ENCODE results near the gene GCFC2.
"Not testable (repeated sequence)": the region's sequence is repeated elsewhere in the genome, so short reads cannot be mapped to it uniquely, and the experiment has no call there.

GCFC2 gene

DNA sequence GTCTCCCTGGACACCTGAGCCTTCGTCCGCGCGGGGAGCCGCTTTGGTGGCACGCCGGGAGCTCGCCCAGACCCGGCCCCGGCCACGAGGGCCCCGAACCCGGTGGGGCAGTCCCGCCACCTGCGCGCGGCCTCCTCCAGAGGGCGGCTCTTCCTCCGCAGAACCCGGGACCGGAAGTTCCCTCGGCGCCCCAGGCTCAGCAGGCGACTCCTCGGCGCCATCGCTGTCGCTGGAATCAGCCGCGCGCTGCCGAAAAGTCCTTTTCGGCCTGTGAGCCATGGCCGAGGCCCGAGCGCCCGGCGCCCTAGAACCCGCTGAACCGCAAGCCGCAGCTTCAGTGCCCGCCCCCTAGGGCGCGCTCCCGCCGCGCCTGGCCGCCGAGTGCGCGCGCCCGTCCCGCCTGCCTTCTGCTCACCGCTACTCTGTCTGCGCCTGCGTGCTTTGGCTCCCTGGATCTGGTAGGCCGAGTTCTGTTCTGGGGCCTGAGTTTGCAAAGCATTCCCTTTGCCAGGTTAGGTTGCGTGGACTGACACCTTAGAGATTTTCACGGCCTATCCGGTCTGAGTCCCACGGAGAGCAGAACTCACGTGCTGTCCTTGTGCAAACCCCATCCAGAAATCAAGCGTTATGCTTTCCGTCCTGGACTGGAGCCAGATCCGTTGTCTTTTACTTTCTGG is at the start of gene GCFC2:
Gene GCFC2 (minus strand): TSS at position 339 of the 677 bp plus-strand sequence. CDS start 60 bp downstream, at position 279.
- DNase-seq = peak; percentile 84
- in situ Hi-C loops (cut with HindIII; ENCODE audit: low pct_ligation_motif_present, low pct_unique_long_range_greater_than_20kb, low sequenced_read_pairs) = no loop called here

- no peak for DNase-seq
- in situ Hi-C loops (cut with HindIII; ENCODE audit: low pct_ligation_motif_present, low pct_unique_long_range_greater_than_20kb, low sequenced_read_pairs) = no loop called here
These were observed 42.1 kb upstream of the GCFC2 start for GRCh38 chr2:75752828-75753227.

DNA sequence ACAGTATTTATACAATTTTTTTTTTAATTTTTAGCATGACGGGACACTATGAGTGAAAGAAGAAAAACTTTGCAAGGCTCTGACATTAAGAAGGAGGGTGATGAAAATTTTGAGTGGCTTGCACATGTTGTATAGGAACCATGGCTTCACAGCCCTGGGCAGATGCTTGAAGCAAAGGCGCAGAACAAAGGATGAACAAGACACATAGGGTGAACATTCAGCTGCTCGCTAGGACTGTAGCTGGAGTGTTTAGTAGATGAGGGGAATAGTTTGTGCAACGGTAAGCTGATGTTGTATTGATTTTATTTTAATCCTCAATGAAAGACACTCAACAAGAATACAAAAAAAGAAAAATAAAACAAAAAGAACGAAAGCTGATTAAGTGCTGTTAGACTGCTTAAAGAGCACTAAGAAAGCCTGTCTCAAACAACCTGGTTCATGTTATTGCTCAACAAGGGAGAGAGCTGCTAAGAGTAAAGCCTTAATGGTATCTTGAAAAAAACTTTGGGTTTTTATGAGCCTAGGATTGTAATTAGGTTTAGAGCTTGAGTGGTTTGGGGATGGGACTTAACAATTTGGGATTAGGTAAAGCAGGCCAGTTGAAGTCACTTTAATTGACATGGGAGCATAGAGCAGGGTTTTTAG is 41.2 kb upstream of the GCFC2 start:
- in situ Hi-C loops (cut with HindIII; ENCODE audit: low pct_ligation_motif_present, low pct_unique_long_range_greater_than_20kb, low sequenced_read_pairs) = no loop called here
- DNase-seq = no peak

DNA sequence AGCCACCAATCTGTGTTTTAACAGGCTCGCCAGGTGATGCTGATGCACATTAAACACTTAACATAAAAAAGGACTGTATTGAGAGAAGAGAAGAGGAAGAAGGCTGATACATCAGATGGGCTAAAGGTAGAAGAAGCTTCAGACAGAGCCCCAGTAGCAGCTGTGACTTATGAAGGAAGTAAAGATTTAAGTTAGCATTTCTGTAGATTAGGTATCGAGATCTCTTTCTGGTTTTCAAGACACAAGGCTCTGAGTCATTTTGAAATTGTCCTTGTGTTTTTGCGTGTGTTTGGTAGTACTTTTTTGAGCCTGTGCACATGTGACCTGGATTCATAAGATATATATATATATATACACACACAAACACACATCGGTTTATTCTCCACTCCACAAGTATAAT is 40.6 kb upstream of the GCFC2 start:
- DNase-seq = no peak
- in situ Hi-C loops (cut with HindIII; ENCODE audit: low pct_ligation_motif_present, low pct_unique_long_range_greater_than_20kb, low sequenced_read_pairs) = no loop called here

- in situ Hi-C loops (cut with HindIII; ENCODE audit: low pct_ligation_motif_present, low pct_unique_long_range_greater_than_20kb, low sequenced_read_pairs) = no loop called here
- DNase-seq = no peak
These were observed 27.2 kb upstream of the GCFC2 start for GRCh38 chr2:75737961-75738360.

- in situ Hi-C loops (cut with HindIII; ENCODE audit: low pct_ligation_motif_present, low pct_unique_long_range_greater_than_20kb, low sequenced_read_pairs) = no loop called here
- DNase-seq = no peak
These were observed 25.6 kb upstream of the GCFC2 start for GRCh38 chr2:75736276-75736675.

DNA sequence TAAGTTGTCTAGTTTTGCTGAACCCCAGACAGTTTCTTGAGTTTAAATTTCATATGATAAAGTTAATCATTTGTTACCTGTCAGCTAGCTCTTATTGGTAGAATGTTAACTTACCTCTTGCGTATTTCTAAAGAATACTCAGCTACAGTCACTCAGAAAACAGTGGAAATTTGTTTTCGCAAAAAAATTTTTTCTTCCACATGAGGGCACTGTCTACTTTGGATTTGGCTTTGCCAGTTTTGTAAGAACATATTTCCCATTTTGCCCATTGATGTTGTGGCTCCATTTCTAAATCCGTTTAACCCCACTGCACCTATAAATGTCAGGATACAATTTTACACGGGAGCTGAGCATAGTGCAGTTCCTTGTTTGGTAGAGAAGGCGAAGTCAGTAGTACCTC is 19.1 kb upstream of the GCFC2 start:
- DNase-seq = peak; percentile 49
- in situ Hi-C loops (cut with HindIII; ENCODE audit: low pct_ligation_motif_present, low pct_unique_long_range_greater_than_20kb, low sequenced_read_pairs) = no loop called here

DNA sequence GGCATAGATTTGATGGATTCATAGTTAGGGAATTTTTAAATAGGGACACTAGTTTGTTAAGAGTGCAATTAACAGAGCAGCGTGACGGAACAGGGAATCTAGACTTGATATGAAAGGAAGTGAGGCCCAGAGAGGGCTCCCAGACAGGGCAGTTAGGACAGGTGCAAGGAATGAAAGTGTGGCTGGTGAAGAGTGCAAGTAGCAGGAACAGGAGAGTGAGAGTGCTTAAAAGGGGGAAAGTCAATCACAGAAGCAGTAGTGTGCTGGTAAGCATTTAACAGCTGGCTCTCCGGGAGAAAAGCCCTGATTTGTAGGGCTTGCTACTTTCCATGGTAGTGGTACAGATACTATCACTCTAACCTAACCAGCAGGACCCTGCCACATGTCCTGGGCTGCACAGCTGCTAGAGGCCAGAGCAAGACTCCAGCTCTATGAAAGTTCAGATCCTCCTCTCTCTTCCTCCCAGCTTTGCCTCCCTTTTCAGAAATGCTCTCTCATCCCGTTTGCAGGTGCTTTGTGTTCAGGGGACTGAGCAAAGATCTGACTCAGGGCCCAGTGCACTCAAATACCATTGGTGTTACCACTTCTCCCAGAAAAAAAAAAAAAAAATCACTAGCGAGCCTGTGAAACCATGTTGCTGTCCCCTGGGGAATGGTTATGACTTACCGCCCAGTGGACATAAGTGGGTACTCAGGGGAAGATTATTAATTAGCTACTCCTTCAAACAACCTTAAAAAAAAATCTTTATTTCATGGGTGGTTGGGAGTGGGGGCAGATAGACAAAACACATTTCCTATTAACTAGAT is 18.1 kb upstream of the GCFC2 start:
- in situ Hi-C loops (cut with HindIII; ENCODE audit: low pct_ligation_motif_present, low pct_unique_long_range_greater_than_20kb, low sequenced_read_pairs) = no loop called here
- DNase-seq = peak; percentile 19

DNA sequence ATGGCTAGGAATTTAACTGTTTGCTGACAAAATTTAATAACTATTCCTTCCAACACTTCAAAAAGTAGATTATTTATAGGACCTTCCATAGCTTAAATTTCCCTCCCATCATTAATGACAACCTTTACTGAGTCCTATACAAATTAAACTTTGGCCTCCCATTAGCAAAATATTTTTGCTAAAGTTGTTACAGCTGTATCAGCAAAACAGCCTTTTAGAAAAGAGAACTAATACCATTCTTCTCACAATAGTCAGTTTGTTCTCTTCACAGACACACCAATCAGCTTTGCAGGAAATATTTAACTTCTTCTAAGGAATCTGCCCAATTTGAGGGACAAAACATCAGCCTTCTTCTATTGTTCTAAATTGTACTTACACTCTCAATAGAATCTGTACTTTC is 12.0 kb upstream of the GCFC2 start:
- DNase-seq = no peak
- in situ Hi-C loops (cut with HindIII; ENCODE audit: low pct_ligation_motif_present, low pct_unique_long_range_greater_than_20kb, low sequenced_read_pairs) = no loop called here

DNA sequence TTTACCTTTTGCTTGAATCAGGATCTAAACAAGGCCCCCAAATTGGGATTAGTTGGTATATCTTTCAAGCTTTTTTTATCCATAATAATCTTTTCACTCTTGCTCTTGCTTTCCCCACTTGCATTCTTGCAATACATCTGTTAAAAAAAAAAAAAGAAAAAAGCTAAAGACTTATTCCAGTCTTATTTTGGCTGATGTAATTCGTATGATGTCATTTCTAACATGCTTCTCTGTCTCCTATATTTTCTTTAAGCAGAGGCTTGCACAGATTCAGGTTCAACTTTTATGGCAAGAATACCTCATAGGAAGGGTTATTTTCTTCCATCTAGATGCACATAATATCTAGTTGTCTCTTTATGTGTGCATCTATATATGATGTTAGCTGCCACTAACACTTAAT is 9.8 kb upstream of the GCFC2 start:
- no peak for DNase-seq
- in situ Hi-C loops (cut with HindIII; ENCODE audit: low pct_ligation_motif_present, low pct_unique_long_range_greater_than_20kb, low sequenced_read_pairs) = no loop called here

DNA sequence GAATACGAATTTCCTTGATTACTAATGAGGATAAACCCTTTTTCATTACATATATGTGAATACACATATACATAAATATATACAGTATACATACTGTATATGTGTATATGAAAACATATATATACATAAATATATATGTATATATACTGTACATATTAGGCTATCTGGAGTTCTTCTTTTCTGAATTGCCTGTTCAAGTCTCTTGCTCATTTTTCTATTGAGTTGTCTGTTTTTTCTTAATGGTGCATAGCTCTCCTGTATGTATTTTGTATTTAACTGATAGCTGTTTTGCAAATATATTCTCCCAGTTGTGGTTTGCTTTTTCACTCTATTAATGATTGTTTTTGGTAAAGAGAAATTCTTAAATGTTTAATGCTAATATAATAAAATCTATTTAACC is 8.9 kb upstream of the GCFC2 start:
- in situ Hi-C loops (cut with HindIII; ENCODE audit: low pct_ligation_motif_present, low pct_unique_long_range_greater_than_20kb, low sequenced_read_pairs) = no loop called here
- no peak for DNase-seq

DNA sequence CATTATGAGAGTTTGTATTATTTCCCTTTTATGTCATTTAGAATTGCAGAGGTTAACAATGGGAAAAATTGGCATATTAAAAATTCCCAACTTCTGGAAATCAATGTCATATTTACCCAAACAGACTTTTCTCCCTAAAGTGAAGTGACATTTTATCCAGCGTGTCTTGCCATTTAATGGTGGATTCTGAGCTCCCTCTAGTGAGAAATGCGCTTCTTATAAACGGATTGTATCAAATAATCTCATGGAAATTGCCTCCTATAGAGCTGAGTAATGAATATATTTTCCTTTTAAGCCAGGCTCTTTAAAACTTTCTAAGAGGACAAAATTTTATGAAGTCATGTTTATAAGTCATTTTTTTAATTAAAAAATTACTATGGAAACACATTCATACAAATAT is 5.7 kb upstream of the GCFC2 start:
- in situ Hi-C loops (cut with HindIII; ENCODE audit: low pct_ligation_motif_present, low pct_unique_long_range_greater_than_20kb, low sequenced_read_pairs) = no loop called here
- peak; percentile 27 for DNase-seq

DNA sequence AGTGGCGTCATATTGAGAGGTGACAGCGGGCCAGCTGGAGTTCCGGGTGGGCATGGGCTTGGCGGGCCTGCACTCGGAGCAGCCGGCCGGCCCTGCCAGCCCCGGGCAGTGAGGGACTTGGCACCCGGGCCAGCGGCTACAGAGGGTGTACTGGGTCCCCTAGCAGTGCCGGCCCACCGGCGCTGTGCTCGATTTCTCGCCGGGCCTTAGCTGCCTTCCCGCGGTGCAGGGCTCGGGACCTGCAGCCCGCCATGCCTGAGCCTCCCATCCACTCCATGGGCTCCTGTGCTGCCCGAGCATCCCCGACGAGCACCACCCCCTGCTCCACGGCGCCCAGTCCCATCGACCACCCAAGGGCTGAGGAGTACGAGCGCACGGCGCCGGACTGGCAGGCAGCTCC is 875 bp upstream of the GCFC2 start:
- in situ Hi-C loops (cut with HindIII; ENCODE audit: low pct_ligation_motif_present, low pct_unique_long_range_greater_than_20kb, low sequenced_read_pairs); DNase-seq: not testable (repeated sequence)

DNA sequence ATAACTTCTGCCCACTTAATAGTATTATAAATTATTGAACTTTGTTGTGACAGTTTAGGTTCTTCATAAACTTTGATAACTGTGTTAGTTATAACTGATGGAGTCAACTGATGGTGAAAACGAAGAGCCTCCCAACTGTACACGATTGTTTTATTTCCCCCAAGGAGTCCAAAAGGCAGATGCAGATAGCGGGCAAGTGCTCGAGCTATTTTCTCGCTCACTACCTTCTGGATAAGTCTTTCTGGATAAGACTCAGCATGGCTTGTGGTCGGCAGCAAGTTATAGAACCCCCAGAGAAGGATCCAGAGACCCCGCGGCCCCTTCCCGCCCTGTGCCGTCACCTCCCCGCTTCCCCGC is 517 bp downstream of the GCFC2 start:
- in situ Hi-C loops (cut with HindIII; ENCODE audit: low pct_ligation_motif_present, low pct_unique_long_range_greater_than_20kb, low sequenced_read_pairs) = no loop called here
- DNase-seq = no peak

DNA sequence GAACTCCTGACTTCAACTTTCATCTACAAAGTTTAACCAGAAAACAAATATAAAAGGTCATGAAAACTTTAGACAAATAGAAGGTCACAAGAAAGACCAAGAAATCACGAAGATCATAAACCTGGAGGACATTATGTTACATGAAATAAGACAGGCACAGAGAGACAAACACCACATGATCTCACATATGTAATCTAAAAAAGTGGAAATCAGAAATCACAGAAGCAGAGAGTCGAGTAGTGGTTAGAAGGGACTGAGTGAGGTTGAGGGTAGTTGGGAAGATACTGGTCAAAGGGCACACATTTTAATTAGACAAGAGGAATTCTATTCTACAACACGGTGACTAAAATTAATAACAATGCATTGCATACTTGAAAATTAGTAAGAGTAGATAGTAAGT is 1.4 kb downstream of the GCFC2 start:
- peak; percentile 12 for DNase-seq
- in situ Hi-C loops (cut with HindIII; ENCODE audit: low pct_ligation_motif_present, low pct_unique_long_range_greater_than_20kb, low sequenced_read_pairs) = no loop called here

DNA sequence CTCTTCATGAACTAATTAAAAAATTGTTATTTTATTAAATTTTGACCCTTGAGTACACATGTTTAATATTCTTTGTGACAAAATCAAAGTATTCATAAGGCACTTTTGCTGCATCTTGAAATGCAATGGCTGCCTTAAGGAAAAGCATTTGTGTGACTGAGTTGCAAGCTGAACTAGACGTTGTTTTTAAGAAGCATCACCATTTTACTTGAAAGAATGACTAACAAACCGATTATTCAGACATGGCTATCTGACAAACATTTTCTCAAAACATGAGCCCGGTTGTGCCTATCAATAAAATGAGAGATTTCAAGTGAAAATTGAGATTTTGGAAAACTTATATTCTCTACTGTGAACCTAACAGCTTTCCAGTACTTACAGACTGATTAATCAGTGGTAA is 2.8 kb downstream of the GCFC2 start:
- in situ Hi-C loops (cut with HindIII; ENCODE audit: low pct_ligation_motif_present, low pct_unique_long_range_greater_than_20kb, low sequenced_read_pairs) = no loop called here
- DNase-seq = no peak

DNA sequence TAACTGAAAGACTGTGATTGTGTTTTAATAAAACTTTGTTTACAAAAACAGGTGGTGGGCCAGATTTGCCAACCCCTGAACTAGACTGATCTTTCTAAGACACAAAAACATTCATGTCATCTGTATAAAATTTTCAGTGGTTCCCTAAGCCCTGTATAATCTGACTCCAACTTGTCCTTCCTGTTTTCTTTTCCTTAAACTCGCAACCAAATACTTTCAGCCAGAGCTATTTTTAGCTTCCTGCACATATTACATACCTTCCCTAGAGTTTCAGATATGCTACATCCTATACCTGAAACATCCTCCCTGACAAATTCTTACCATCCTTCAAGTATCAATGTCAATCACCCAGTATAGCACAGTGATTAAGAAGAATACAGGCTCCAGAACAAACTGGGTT is 4.8 kb downstream of the GCFC2 start:
- DNase-seq = no peak
- in situ Hi-C loops (cut with HindIII; ENCODE audit: low pct_ligation_motif_present, low pct_unique_long_range_greater_than_20kb, low sequenced_read_pairs) = no loop called here

- no peak for DNase-seq
- in situ Hi-C loops (cut with HindIII; ENCODE audit: low pct_ligation_motif_present, low pct_unique_long_range_greater_than_20kb, low sequenced_read_pairs) = no loop called here
These were observed 7.0 kb downstream of the GCFC2 start for GRCh38 chr2:75703589-75704287.

- in situ Hi-C loops (cut with HindIII; ENCODE audit: low pct_ligation_motif_present, low pct_unique_long_range_greater_than_20kb, low sequenced_read_pairs) = no loop called here
These were observed 8.1 kb downstream of the GCFC2 start for GRCh38 chr2:75702593-75702992.

More at GRCh38 chr2:75702593-75702992, 8.1 kb downstream of the GCFC2 start:
- DNase-seq = no peak
